Measurements from ENCODE around the gene GALT.

The GALT gene

GRCh38 chr9:34623374-34624235 lies 22.9 kb upstream of the GALT start:
- Histone ChIP-seq H3K4me3 (ENCODE audit: low read depth in 1 of 2, low read length in 1 of 2) (no peak overlapping the region), H3K27me3 (peaks cover 78% of the 10 kb centered on the region)

GRCh38 chr9:34624475-34625185 lies 21.8 kb upstream of the GALT start:
- no peaks in the 10 kb centered on the region for H3K36me3 ChIP-seq
- no peaks in the 10 kb centered on the region for H3K9me3 ChIP-seq
- H3K27me3 ChIP-seq: peaks cover 89% of the 10 kb centered on the region
- H3K27ac ChIP-seq: no peak overlapping the region
- H3K4me3 ChIP-seq (ENCODE audit: low read depth in 1 of 2, low read length in 1 of 2): no peak overlapping the region
- TF ChIP-seq CTCF (IDR thresholded peaks at IDR 0.05): no peak
- H3K4me1 ChIP-seq (ENCODE audit: control insufficient read depth in 1 of 2, insufficient read depth in 1 of 2, low read depth in 1 of 2, low read length in 1 of 2): peaks cover 20 to 24% of the 10 kb centered on the region in 2 experiments

More at GRCh38 chr9:34623374-34624235, 22.9 kb upstream of the GALT start:
- Histone ChIP-seq H3K27ac (no peak overlapping the region), H3K9me3 (no peaks in the 10 kb centered on the region), H3K36me3 (peaks cover 3% of the 10 kb centered on the region), H3K4me1 (ENCODE audit: control insufficient read depth in 1 of 2, insufficient read depth in 1 of 2, low read depth in 1 of 2, low read length in 1 of 2) (peaks cover 23 to 24% of the 10 kb centered on the region in 2 experiments)
- TF ChIP-seq CTCF (IDR thresholded peaks at IDR 0.05): no peak

- Histone ChIP-seq H3K27me3 (peaks cover 94% of the 10 kb centered on the region), H3K4me3 (ENCODE audit: low read depth in 1 of 2, low read length in 1 of 2) (no peak overlapping the region), H3K36me3 (no peaks in the 10 kb centered on the region), H3K4me1 (ENCODE audit: control insufficient read depth in 1 of 2, insufficient read depth in 1 of 2, low read depth in 1 of 2, low read length in 1 of 2) (peaks cover 15 to 21% of the 10 kb centered on the region in 2 experiments), H3K9me3 (no peaks in the 10 kb centered on the region), H3K27ac (no peak overlapping the region)
- TF ChIP-seq CTCF (IDR thresholded peaks at IDR 0.05): no peak
Measured at GRCh38 chr9:34625186-34625486, 21.3 kb upstream of the GALT start.

GRCh38 chr9:34627716-34628655 lies 18.5 kb upstream of the GALT start:
- Histone ChIP-seq H3K4me3 (ENCODE audit: low read depth in 1 of 2, low read length in 1 of 2) (no peak overlapping the region), H3K36me3 (no peaks in the 10 kb centered on the region), H3K27me3 (peaks cover 98% of the 10 kb centered on the region), H3K4me1 (ENCODE audit: control insufficient read depth in 1 of 2, insufficient read depth in 1 of 2, low read depth in 1 of 2, low read length in 1 of 2) (peaks cover 10 to 16% of the 10 kb centered on the region in 2 experiments), H3K27ac (no peak overlapping the region), H3K9me3 (no peaks in the 10 kb centered on the region)
- TF ChIP-seq CTCF (IDR thresholded peaks at IDR 0.05): no peak
